GM06990 (cell line): ENCODE data around the gene TPCN2.

ENCODE experiments used
- DNase-seq: peaks from one replicate; pipeline ENCODE4 v3.0.0-alpha.2; 2011; ENCODE audit not compliant: insufficient read length; ENCODE audit errors: extremely low read depth
- H3K27me3 ChIP-seq: replicated peaks from 2 replicates; pipeline ENCODE4 v1.6.0; 2011; ENCODE audit warnings: low read length; ENCODE audit not compliant: control insufficient read depth, insufficient read depth
- H3K36me3 ChIP-seq: 2 replicates; pipeline ENCODE4 v1.5.1; 2011; ENCODE audit warnings: low read length; ENCODE audit not compliant: control insufficient read depth, insufficient read depth
- H3K4me3 ChIP-seq: replicated peaks from 2 replicates; pipeline ENCODE4 v1.5.1; 2011; ENCODE audit warnings: low read depth, mild to moderate bottlenecking, control low read depth, low read length
- TF ChIP-seq, protein P1 (sequence below): IDR thresholded peaks from 2 replicates; pipeline ENCODE4 v1.5.1; 2011; ENCODE audit warnings: low read length, control low read depth, mild to moderate bottlenecking, inconsistent platforms; ENCODE audit not compliant: insufficient read depth, poor library complexity, severe bottlenecking

Gene TPCN2

DNA sequence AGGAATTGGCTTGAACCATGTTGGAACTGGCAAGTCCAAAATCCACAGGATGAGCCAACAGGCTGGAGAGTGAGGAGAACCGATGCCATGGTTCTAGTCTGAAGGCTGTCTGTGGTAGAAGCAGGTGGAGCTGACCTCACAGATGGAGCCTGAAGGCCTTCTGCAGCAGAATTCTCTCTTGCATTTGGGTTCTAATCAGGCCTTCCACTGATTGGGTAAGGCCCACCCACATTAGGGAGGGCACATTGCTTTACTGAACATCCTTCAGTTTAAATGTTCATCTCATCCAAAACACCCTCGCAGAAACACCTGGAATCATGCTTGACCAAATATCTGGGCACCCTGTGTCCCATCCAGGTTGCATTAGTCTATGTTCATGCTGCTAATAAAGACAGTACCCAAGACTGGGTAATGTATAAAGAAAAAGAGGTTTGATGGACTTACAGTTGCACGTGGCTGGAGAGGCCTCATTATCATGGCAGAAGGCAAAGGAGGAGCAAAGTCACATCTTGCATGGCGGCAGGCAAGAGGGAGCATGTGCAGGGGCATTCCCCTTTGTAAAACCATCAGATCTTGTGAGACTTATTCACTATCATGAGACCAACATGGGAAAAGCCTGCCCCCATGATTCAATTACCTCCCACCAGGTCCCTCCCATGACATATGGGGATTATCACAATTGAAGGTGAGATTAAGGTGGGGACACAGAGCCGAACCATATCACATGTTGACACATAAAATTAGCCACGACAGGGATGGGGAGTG lies 122.9 kb downstream of the TPCN2 start:
- no peaks in the 10 kb centered on the region for H3K36me3 ChIP-seq
- H3K27me3 ChIP-seq = no peaks in the 10 kb centered on the region
- no peak overlapping the region for H3K4me3 ChIP-seq
- TF ChIP-seq, protein P1, sequence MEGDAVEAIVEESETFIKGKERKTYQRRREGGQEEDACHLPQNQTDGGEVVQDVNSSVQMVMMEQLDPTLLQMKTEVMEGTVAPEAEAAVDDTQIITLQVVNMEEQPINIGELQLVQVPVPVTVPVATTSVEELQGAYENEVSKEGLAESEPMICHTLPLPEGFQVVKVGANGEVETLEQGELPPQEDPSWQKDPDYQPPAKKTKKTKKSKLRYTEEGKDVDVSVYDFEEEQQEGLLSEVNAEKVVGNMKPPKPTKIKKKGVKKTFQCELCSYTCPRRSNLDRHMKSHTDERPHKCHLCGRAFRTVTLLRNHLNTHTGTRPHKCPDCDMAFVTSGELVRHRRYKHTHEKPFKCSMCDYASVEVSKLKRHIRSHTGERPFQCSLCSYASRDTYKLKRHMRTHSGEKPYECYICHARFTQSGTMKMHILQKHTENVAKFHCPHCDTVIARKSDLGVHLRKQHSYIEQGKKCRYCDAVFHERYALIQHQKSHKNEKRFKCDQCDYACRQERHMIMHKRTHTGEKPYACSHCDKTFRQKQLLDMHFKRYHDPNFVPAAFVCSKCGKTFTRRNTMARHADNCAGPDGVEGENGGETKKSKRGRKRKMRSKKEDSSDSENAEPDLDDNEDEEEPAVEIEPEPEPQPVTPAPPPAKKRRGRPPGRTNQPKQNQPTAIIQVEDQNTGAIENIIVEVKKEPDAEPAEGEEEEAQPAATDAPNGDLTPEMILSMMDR = no peak
- DNase-seq = no peak

DNA sequence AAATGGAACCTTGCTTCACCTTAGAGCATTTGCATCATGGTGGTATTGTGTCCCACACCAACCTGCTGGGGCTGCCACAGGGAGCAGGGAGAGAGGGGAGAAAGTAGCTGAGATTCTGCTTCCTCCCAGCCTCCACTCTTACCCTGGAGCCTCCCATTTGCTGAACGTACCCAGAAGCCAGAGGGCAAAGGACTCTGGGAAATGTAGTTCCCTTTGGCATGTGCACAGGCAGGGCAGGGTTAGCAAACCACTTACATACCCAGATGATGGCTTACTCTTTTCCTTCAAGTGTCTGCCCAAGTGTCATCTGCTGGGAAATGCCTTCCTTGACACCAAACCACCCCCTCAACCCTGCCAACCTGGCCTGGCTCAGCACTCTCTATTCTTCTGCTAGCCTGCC lies 123.9 kb downstream of the TPCN2 start:
- DNase-seq = no peak
- no peak overlapping the region for H3K4me3 ChIP-seq
- H3K36me3 ChIP-seq = no peaks in the 10 kb centered on the region
- H3K27me3 ChIP-seq = no peaks in the 10 kb centered on the region
- TF ChIP-seq, protein P1 = no peak

DNA sequence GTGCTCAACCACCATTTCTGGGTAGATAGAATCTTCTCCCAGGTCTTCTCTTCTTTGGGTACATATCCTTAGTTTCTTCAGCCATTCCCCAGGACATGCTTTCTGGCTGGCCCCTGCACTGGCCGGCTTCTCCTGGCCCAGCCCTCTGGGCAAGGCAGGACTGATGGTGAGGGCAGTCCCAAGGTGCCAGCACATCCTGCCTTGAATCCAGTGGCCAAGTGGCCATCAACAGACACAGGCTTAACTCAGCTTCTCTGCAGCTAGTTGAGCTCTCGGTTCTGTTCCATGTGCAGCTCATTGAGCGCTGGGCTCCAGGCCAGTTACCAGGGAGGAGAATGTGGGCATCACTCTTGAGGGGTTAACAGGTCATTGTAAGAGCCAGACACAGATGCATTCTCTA lies 124.6 kb downstream of the TPCN2 start:
- no peaks in the 10 kb centered on the region for H3K27me3 ChIP-seq
- no peak overlapping the region for H3K4me3 ChIP-seq
- no peak for DNase-seq
- TF ChIP-seq, protein P1 = no peak
- no peaks in the 10 kb centered on the region for H3K36me3 ChIP-seq

DNA sequence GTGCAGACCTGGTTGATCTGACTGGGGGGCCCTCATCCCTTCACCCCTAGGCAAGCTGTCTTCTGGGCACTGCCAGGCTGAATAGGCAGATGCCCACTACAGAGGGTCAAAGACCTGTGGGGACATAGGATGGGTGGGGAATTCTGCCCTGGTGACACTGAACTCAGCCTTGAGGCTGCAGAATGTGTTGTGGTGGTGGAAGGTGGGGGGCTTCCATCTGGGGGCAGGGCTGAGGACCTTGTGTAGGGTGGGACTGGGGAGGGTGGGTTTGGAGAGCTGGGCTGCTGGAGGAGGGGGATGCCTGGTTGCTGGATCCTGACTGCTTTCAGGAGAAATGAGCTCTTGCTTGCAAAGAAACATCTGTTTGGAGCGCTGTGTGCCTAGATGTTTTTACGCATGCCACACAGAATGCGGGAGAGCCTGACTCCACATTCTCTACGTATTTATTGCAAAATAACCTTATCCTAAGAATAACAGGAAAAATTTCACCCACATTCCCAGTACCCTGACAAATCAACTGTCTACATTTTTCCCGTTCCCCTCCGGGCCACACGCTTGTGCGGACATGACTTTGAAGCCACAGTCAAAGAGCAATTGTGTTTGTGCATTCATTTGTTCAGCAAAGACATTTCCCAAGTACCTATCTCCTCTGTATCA lies 125.3 kb downstream of the TPCN2 start:
- TF ChIP-seq, protein P1 = no peak
- Histone ChIP-seq H3K4me3 (no peak overlapping the region), H3K27me3 (no peaks in the 10 kb centered on the region), H3K36me3 (no peaks in the 10 kb centered on the region)
- no peak for DNase-seq

- DNase-seq = no peak
- Histone ChIP-seq H3K4me3 (no peak overlapping the region), H3K27me3 (no peaks in the 10 kb centered on the region), H3K36me3 (no peaks in the 10 kb centered on the region)
- TF ChIP-seq, protein P1 = no peak
Measured at GRCh38 chr11:69174841-69175240, 126.1 kb downstream of the TPCN2 start.
